ENCODE results near the gene SMPDL3A.

DNA sequence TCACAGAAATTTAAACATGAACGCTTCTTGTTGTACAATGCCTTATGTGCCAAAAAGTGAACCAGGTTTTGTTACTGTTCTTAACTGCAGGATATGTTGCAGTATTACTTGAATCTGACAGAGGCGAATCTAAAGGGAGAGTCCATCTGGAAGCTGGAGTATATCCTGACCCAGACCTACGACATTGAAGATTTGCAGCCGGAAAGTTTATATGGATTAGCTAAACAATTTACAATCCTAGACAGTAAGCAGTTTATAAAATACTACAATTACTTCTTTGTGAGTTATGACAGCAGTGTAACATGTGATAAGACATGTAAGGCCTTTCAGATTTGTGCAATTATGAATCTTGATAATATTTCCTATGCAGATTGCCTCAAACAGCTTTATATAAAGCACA, 19.9 kb downstream of the SMPDL3A start:
- TF ChIP-seq, protein P1, sequence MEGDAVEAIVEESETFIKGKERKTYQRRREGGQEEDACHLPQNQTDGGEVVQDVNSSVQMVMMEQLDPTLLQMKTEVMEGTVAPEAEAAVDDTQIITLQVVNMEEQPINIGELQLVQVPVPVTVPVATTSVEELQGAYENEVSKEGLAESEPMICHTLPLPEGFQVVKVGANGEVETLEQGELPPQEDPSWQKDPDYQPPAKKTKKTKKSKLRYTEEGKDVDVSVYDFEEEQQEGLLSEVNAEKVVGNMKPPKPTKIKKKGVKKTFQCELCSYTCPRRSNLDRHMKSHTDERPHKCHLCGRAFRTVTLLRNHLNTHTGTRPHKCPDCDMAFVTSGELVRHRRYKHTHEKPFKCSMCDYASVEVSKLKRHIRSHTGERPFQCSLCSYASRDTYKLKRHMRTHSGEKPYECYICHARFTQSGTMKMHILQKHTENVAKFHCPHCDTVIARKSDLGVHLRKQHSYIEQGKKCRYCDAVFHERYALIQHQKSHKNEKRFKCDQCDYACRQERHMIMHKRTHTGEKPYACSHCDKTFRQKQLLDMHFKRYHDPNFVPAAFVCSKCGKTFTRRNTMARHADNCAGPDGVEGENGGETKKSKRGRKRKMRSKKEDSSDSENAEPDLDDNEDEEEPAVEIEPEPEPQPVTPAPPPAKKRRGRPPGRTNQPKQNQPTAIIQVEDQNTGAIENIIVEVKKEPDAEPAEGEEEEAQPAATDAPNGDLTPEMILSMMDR (IDR thresholded peaks at IDR 0.05), result no peak
- TF ChIP-seq POLR2A (IDR thresholded peaks at IDR 0.05), result no peak
